Esophagus muscularis mucosa (tissue), 4 donors: ENCODE results near the gene C13orf46.

ENCODE experiments used
- EP300 ChIP-seq: sonication (generic); formaldehyde crosslinking; IDR thresholded peaks from one replicate; pipeline ENCODE4 v1.6.1; 2017; ENCODE audit warnings: antibody characterized with exemption
- POLR2AphosphoS5 ChIP-seq, 2 donors: sonication (generic); formaldehyde crosslinking; IDR thresholded peaks; one replicate each; pipeline ENCODE4 v1.6.1; 2017; ENCODE audit warnings: antibody characterized with exemption in 2 of 2
- TF ChIP-seq, protein P1 (sequence below), 3 experiments: fragments of 200-600 bp in 2 of 3; fragments of 450-650 bp in 1 of 3; sonication (generic) in 2 of 3; IDR thresholded peaks; one replicate each; pipeline ENCODE4 v1.5.1; 2017 to 2019; ENCODE audit warnings: antibody characterized with exemption in 3 of 3, mild to moderate bottlenecking in 2 of 3, moderate library complexity in 1 of 3

DNA sequence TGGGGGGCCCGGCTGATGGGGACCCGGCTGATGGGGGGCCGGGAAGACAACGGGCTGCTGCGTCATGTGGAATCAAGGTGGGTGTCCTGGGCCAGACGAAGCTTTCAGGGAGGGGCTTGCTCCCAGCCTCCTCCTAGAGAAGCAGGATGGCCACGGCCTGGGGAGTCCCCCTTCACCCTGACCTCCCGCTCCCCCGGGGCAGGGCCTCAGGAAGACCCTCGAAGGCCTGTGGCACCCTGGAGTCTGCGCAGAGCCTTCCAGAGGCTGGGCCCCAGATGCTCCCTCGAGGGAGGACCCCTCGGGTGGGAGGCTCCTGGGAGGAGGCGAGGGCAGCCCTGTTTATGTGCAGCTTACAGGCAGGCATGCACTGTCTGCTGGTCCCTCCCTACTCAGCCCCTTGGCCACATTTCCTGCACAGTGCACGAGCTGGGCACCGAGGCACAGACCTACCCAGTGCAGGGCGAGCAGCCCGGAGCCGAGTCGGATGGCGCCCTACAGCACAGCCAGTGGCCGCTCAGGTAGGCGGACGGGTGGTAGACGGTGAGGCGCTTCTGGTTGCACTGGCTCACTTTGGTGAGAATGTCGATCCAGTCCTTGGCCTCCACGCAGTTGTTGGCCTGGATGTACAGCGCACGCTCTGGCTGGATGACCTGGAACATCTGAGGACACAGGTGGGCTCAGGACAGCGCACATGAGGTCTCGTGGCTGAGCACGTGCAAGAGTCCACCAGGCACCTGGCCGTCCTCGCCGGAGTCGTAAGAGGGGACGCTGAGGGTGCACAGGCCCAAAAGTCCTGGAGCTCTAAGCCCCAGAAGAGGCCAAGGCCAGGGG is 22.4 kb upstream of the C13orf46 start:
- TF ChIP-seq, protein P1, sequence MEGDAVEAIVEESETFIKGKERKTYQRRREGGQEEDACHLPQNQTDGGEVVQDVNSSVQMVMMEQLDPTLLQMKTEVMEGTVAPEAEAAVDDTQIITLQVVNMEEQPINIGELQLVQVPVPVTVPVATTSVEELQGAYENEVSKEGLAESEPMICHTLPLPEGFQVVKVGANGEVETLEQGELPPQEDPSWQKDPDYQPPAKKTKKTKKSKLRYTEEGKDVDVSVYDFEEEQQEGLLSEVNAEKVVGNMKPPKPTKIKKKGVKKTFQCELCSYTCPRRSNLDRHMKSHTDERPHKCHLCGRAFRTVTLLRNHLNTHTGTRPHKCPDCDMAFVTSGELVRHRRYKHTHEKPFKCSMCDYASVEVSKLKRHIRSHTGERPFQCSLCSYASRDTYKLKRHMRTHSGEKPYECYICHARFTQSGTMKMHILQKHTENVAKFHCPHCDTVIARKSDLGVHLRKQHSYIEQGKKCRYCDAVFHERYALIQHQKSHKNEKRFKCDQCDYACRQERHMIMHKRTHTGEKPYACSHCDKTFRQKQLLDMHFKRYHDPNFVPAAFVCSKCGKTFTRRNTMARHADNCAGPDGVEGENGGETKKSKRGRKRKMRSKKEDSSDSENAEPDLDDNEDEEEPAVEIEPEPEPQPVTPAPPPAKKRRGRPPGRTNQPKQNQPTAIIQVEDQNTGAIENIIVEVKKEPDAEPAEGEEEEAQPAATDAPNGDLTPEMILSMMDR (IDR thresholded peaks at IDR 0.05) = no peak
- TF ChIP-seq POLR2AphosphoS5 (IDR thresholded peaks at IDR 0.05) (no peak), EP300 (no peak)
